SK-N-SH treated with all-trans-retinoic acid at 6 μM for 48 hours (cell line): ENCODE measurements around the gene SACS.

Experiments
- ATAC-seq: fragments of 200-7000 bp; cut with Tn5 transposase; 3 replicates; pipeline ENCODE4 v1.9.1; 2020; ENCODE audit warnings: mild to moderate bottlenecking, moderate library complexity
- ARNTL ChIP-seq: fragments of 450-650 bp; formaldehyde crosslinking; IDR thresholded peaks from 2 replicates; pipeline ENCODE4 v1.5.0; 2020; ENCODE audit warnings: low read depth, mild to moderate bottlenecking, moderate library complexity, borderline replicate concordance
- BACH2 ChIP-seq: fragments of 250-450 bp; sonication (Bioruptor Pico); IDR thresholded peaks from 2 replicates; pipeline ENCODE4 v1.9.0; 2021; ENCODE audit warnings: mild to moderate bottlenecking, borderline replicate concordance
- CREB5 ChIP-seq: fragments of 250-450 bp; sonication (Bioruptor Pico); IDR thresholded peaks from 2 replicates; pipeline ENCODE4 v1.5.1; 2020; ENCODE audit warnings: low read depth, mild to moderate bottlenecking, moderate library complexity
- CSDC2 ChIP-seq: fragments of 250-450 bp; sonication (Bioruptor Pico); IDR thresholded peaks from 2 replicates; pipeline ENCODE4 v1.5.0; 2020; ENCODE audit warnings: mild to moderate bottlenecking, moderate library complexity
- CSRNP3 ChIP-seq: fragments of 250-450 bp; sonication (Bioruptor Pico); IDR thresholded peaks from 2 replicates; pipeline ENCODE4 v1.5.1; 2021; ENCODE audit warnings: mild to moderate bottlenecking, moderate library complexity
- ESRRG ChIP-seq: fragments of 250-450 bp; sonication (Bioruptor Pico); IDR thresholded peaks from 2 replicates; pipeline ENCODE4 v1.6.1; 2021; ENCODE audit warnings: mild to moderate bottlenecking
- GLIS3 ChIP-seq: fragments of 250-450 bp; sonication (Bioruptor Pico); IDR thresholded peaks from 2 replicates; pipeline ENCODE4 v1.5.0; 2020; ENCODE audit warnings: mild to moderate bottlenecking, moderate library complexity
- OSR1 ChIP-seq: fragments of 250-450 bp; sonication (Bioruptor Pico); IDR thresholded peaks from 2 replicates; pipeline ENCODE4 v1.8.0; 2022; ENCODE audit warnings: moderate library complexity, mild to moderate bottlenecking, inconsistent platforms
- PATZ1 ChIP-seq: fragments of 250-450 bp; sonication (Bioruptor Pico); IDR thresholded peaks from 2 replicates; pipeline ENCODE4 v1.8.0; 2020; ENCODE audit warnings: mild to moderate bottlenecking, moderate library complexity, borderline replicate concordance
- POU6F1 ChIP-seq: fragments of 250-450 bp; sonication (Bioruptor Pico); IDR thresholded peaks from 2 replicates; pipeline ENCODE4 v1.8.0; 2021; ENCODE audit warnings: low read depth, mild to moderate bottlenecking, moderate library complexity, borderline replicate concordance
- PPARA ChIP-seq: fragments of 250-450 bp; sonication (Bioruptor Pico); IDR thresholded peaks from 2 replicates; pipeline ENCODE4 v1.5.0; 2020; ENCODE audit warnings: mild to moderate bottlenecking, borderline replicate concordance
- RARB ChIP-seq: fragments of 250-450 bp; sonication (Bioruptor Pico); IDR thresholded peaks from 2 replicates; pipeline ENCODE4 v1.8.0; 2021; ENCODE audit warnings: mild to moderate bottlenecking, moderate library complexity
- SNAI2 ChIP-seq: fragments of 250-450 bp; sonication (Bioruptor Pico); IDR thresholded peaks from 2 replicates; pipeline ENCODE4 v1.5.0; 2020; ENCODE audit warnings: mild to moderate bottlenecking, moderate library complexity
- TCF4 ChIP-seq: fragments of 250-450 bp; sonication (Bioruptor Pico); IDR thresholded peaks from 2 replicates; pipeline ENCODE4 v1.8.0; 2021; ENCODE audit warnings: mild to moderate bottlenecking, moderate library complexity, borderline replicate concordance
- TOX ChIP-seq: fragments of 250-450 bp; sonication (Bioruptor Pico); IDR thresholded peaks from 2 replicates; pipeline ENCODE4 v1.8.0; 2021; ENCODE audit warnings: mild to moderate bottlenecking, moderate library complexity, borderline replicate concordance
- TSHZ2 ChIP-seq: fragments of 250-450 bp; sonication (Bioruptor Pico); IDR thresholded peaks from 2 replicates; pipeline ENCODE4 v1.5.0; 2020; ENCODE audit warnings: mild to moderate bottlenecking, moderate library complexity
- ZC3H10 ChIP-seq: fragments of 250-450 bp; sonication (Bioruptor Pico); IDR thresholded peaks from 2 replicates; pipeline ENCODE4 v1.5.1; 2021; ENCODE audit warnings: mild to moderate bottlenecking, moderate library complexity
- ZFP3 ChIP-seq: fragments of 250-450 bp; sonication (Bioruptor Pico); IDR thresholded peaks from 2 replicates; pipeline ENCODE4 v1.5.0; 2020; ENCODE audit warnings: mild to moderate bottlenecking, moderate library complexity
- ZFP30 ChIP-seq: fragments of 450-650 bp; formaldehyde crosslinking; IDR thresholded peaks from 2 replicates; pipeline ENCODE4 v1.5.0; 2022; ENCODE audit warnings: mild to moderate bottlenecking, moderate library complexity
- ZNF565 ChIP-seq: fragments of 450-650 bp; formaldehyde crosslinking; conservative IDR thresholded peaks from 2 replicates; pipeline ENCODE4 v1.5.0; 2020; ENCODE audit warnings: low read depth, mild to moderate bottlenecking, moderate library complexity
- ZNF70 ChIP-seq: fragments of 450-650 bp; formaldehyde crosslinking; IDR thresholded peaks from 2 replicates; pipeline ENCODE4 v1.5.0; 2020; ENCODE audit warnings: mild to moderate bottlenecking, moderate library complexity
- ZNF8 ChIP-seq: fragments of 450-650 bp; formaldehyde crosslinking; IDR thresholded peaks from 2 replicates; pipeline ENCODE4 v1.5.0; 2020; ENCODE audit warnings: mild to moderate bottlenecking, moderate library complexity

SACS gene

GRCh38 chr13:23377983-23378632, 55.4 kb downstream of the SACS start (continued):
- TF ChIP-seq TSHZ2 (no peak), GLIS3 (CRISPR knock-in tag) (no peak), PPARA (no peak), TOX (CRISPR knock-in tag) (no peak; the same call in 1 of the 2 replicates), TCF4 (no peak), CREB5 (CRISPR knock-in tag) (peak; percentile 50; the same call in 1 of the 2 replicates), CSDC2 (CRISPR knock-in tag) (no peak), ZC3H10 (CRISPR knock-in tag) (no peak), ARNTL (CRISPR knock-in tag) (no peak)
- TF ChIP-seq, all 23 proteins: peak for 4

GRCh38 chr13:23377579-23377978, 55.9 kb downstream of the SACS start:
- 0 out of 2 replicates have a peak, but pooled peaks have one; percentile 41 for TF ChIP-seq ESRRG (CRISPR knock-in tag)
- TF ChIP-seq SNAI2 (CRISPR knock-in tag): peak; percentile 26; the same call in 1 of the 2 replicates
- TF ChIP-seq ZFP3: 0 out of 2 replicates have a peak, but pooled peaks have one; percentile 29
- TF ChIP-seq GLIS3 (CRISPR knock-in tag): no peak
- peak; percentile 52 for ATAC-seq

GRCh38 chr13:23375001-23375971, 58.2 kb downstream of the SACS start:
- peak; percentile 90 for ATAC-seq
- TF ChIP-seq ZNF565 (CRISPR knock-in tag): no peak
- TF ChIP-seq OSR1 (CRISPR knock-in tag): no peak
- no peak for TF ChIP-seq CSDC2 (CRISPR knock-in tag)
- no peak for TF ChIP-seq TCF4
- 0 out of 2 replicates have a peak, but pooled peaks have one; percentile 39 for TF ChIP-seq SNAI2 (CRISPR knock-in tag)

GRCh38 chr13:23372264-23372906, 61.1 kb downstream of the SACS start:
- TF ChIP-seq POU6F1: no peak
- no peak for TF ChIP-seq ARNTL (CRISPR knock-in tag)
- TF ChIP-seq BACH2 (CRISPR knock-in tag): no peak
- no peak for TF ChIP-seq OSR1 (CRISPR knock-in tag)
- no peak for ATAC-seq

- no peak for ATAC-seq
- TF ChIP-seq TCF4 (no peak), ARNTL (CRISPR knock-in tag) (no peak), CSRNP3 (no peak), GLIS3 (CRISPR knock-in tag) (no peak), PPARA (no peak), ZNF8 (CRISPR knock-in tag) (no peak), ZC3H10 (CRISPR knock-in tag) (no peak), ZNF70 (no peak), TOX (CRISPR knock-in tag) (no peak), SNAI2 (CRISPR knock-in tag) (no peak), ZFP30 (CRISPR knock-in tag) (no peak), RARB (CRISPR knock-in tag) (no peak), ZNF565 (CRISPR knock-in tag) (no peak), PATZ1 (CRISPR knock-in tag) (no peak)
These were observed 65.6 kb downstream of the SACS start for GRCh38 chr13:23367907-23368306.
